Smooth muscle cell (in vitro differentiated cells): ENCODE data around the gene TMED8. TPM values are rescaled to one million over a fixed set of nuclear protein-coding genes. Genes with fewer than 3 reads are reported as not detected.
A peak's percentile ranks its signal among the peaks of the same experiment; 100 is the strongest.

Experiments used
- DNase-seq: peaks from one replicate; lab custom pipeline; 2025; ENCODE audit not compliant: unreplicated experiment; lab: John Stamatoyannopoulos, UW
- H2AFZ ChIP-seq: fragments of 200-600 bp; sonication (generic); 2 replicates; pipeline ENCODE4 v1.6.0; 2016; ENCODE audit warnings: antibody characterized with exemption, low read depth, mild to moderate bottlenecking
- H3F3A ChIP-seq: fragments of 200-600 bp; sonication (generic); 2 replicates; pipeline ENCODE4 v1.6.0; 2017; ENCODE audit warnings: antibody characterized with exemption, low read depth
- H3K27ac ChIP-seq: fragments of 200-600 bp; sonication (generic); 2 replicates; pipeline ENCODE4 v1.5.1; 2016; ENCODE audit warnings: low read depth, mild to moderate bottlenecking
- H3K27me3 ChIP-seq: fragments of 200-600 bp; sonication (generic); 2 replicates; pipeline ENCODE4 v1.6.1; 2016; ENCODE audit warnings: low read depth, mild to moderate bottlenecking
- H3K36me3 ChIP-seq: fragments of 200-600 bp; sonication (generic); 2 replicates; pipeline ENCODE4 v1.5.1; 2016; ENCODE audit warnings: low read depth
- H3K4me1 ChIP-seq: fragments of 200-600 bp; sonication (generic); 2 replicates; pipeline ENCODE4 v1.5.1; 2016; ENCODE audit warnings: low read depth
- H3K4me2 ChIP-seq: fragments of 200-600 bp; sonication (generic); 2 replicates; pipeline ENCODE4 v1.6.0; 2016; ENCODE audit warnings: mild to moderate bottlenecking
- H3K4me3 ChIP-seq: fragments of 200-600 bp; sonication (generic); 2 replicates; pipeline ENCODE4 v1.5.1; 2016; ENCODE audit warnings: mild to moderate bottlenecking
- H3K79me2 ChIP-seq: fragments of 200-600 bp; sonication (generic); 2 replicates; pipeline ENCODE4 v1.6.0; 2016; ENCODE audit warnings: low read depth, mild to moderate bottlenecking
- H3K9ac ChIP-seq: fragments of 200-600 bp; sonication (generic); 2 replicates; pipeline ENCODE4 v1.6.0; 2016; ENCODE audit warnings: low read depth
- H3K9me3 ChIP-seq: fragments of 200-600 bp; sonication (generic); replicated peaks from 2 replicates; pipeline ENCODE4 v1.5.1; 2016; ENCODE audit warnings: low read depth
- H4K20me1 ChIP-seq: fragments of 200-600 bp; sonication (generic); 2 replicates; pipeline ENCODE4 v1.6.0; 2016; ENCODE audit warnings: low read depth
- WGBS: methylation state at CpG from one replicate; pipeline ENCODE4 v1.1.7; 2016; ENCODE audit warnings: low lambda C conversion rate; 5-methylcytosine and 5-hydroxymethylcytosine counted together
- polyA plus RNA-seq: library from polyadenylated mRNA; unstranded; fragments of >200 nt; fragmentation: Nextera tagmentation; extraction: Ambion mirVana; gene quantifications from 2 replicates; pipeline ENCODE4 v1.2.1, GENCODE V29; 2016
- total RNA-seq: library from RNA; depleted of rRNA; stranded (reverse); fragments of >200 nt; gene quantifications from 2 replicates; pipeline ENCODE4 v1.2.3, GENCODE V29; 2014
- TF ChIP-seq, protein P1 (sequence below): fragments of 200-600 bp; sonication (generic); IDR thresholded peaks from 2 replicates; pipeline ENCODE4 v1.5.1; 2017; ENCODE audit warnings: borderline replicate concordance, mild to moderate bottlenecking, antibody characterized with exemption; ENCODE audit not compliant: insufficient read depth, poor library complexity, severe bottlenecking

Gene TMED8
- total and polyA plus RNA-seq, 2 experiments from 2014 or later, result 4.5 to 12.2 TPM

DNA sequence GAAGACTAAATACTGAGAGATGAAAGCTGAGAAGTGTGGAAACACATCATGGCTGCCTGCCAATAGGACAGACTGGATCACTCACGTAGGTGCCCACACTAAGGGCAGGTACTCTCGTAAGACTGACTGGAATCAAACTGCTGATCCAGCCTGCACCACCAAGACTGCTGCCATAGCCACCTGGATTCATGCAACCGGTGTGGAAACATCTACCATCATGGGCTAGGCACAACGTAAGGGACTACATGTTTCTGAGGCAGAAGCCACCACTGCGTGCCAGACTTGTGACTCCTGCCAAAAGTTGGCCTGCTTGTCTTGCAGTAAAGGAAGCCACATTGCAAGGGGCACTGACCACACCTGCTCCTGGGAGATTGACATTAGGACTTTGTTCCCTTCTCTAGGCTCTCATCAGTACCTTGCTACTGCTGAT, 60.0 kb downstream of the TMED8 start:
- 94% methylated on average over 5 of the region's 5 CpGs for WGBS
- H3K4me1 ChIP-seq, result peaks cover 21% of the 10 kb centered on the region
- H3K4me2 ChIP-seq, result no peak overlapping the region

DNA sequence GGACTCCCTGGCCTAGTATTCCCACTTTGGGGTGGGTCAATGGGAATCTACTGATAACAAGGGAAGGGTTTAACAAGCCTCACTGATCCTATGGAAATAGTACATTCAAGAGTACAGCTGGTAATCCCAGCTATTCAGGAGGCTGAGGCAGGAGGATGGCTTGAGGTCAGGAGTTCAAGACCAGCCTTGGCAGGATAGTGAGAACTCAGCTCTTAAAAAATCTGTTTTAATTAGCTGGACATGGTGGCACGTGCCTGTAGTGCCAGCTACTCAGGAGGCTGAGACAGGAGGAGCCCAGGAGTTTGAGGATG, 60.7 kb downstream of the TMED8 start:
- TF ChIP-seq, protein P1, sequence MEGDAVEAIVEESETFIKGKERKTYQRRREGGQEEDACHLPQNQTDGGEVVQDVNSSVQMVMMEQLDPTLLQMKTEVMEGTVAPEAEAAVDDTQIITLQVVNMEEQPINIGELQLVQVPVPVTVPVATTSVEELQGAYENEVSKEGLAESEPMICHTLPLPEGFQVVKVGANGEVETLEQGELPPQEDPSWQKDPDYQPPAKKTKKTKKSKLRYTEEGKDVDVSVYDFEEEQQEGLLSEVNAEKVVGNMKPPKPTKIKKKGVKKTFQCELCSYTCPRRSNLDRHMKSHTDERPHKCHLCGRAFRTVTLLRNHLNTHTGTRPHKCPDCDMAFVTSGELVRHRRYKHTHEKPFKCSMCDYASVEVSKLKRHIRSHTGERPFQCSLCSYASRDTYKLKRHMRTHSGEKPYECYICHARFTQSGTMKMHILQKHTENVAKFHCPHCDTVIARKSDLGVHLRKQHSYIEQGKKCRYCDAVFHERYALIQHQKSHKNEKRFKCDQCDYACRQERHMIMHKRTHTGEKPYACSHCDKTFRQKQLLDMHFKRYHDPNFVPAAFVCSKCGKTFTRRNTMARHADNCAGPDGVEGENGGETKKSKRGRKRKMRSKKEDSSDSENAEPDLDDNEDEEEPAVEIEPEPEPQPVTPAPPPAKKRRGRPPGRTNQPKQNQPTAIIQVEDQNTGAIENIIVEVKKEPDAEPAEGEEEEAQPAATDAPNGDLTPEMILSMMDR, result no peak
- H3K36me3 ChIP-seq, result no peaks in the 10 kb centered on the region
- H3K9me3 ChIP-seq, result no peaks in the 10 kb centered on the region
- no peak overlapping the region for H3K27ac ChIP-seq
- no peak overlapping the region for H2AFZ ChIP-seq
- DNase-seq, result no peak
- H3K4me3 ChIP-seq, result no peak overlapping the region
- peaks cover 12% of the 10 kb centered on the region for H3F3A ChIP-seq
- no peak overlapping the region for H3K9ac ChIP-seq
- H3K27me3 ChIP-seq, result no peaks in the 10 kb centered on the region
- peaks cover 5% of the 10 kb centered on the region for H4K20me1 ChIP-seq
- peaks cover 20% of the 10 kb centered on the region for H3K4me1 ChIP-seq
- peaks cover 37% of the 10 kb centered on the region for H3K79me2 ChIP-seq
- 46% methylated on average over 1 of the region's 1 CpG for WGBS
- H3K4me2 ChIP-seq, result no peak overlapping the region

More for the DNA sequence above, 60.0 kb downstream of the TMED8 start:
- TF ChIP-seq, protein P1, result no peak
- Histone ChIP-seq H4K20me1 (peaks cover 5% of the 10 kb centered on the region), H3K9me3 (no peaks in the 10 kb centered on the region), H3K4me3 (no peak overlapping the region), H3K27ac (no peak overlapping the region), H3K36me3 (no peaks in the 10 kb centered on the region), H3F3A (peaks cover 12% of the 10 kb centered on the region), H3K79me2 (peaks cover 35% of the 10 kb centered on the region), H3K9ac (no peak overlapping the region), H2AFZ (no peak overlapping the region), H3K27me3 (no peaks in the 10 kb centered on the region)
- no peak for DNase-seq

DNA sequence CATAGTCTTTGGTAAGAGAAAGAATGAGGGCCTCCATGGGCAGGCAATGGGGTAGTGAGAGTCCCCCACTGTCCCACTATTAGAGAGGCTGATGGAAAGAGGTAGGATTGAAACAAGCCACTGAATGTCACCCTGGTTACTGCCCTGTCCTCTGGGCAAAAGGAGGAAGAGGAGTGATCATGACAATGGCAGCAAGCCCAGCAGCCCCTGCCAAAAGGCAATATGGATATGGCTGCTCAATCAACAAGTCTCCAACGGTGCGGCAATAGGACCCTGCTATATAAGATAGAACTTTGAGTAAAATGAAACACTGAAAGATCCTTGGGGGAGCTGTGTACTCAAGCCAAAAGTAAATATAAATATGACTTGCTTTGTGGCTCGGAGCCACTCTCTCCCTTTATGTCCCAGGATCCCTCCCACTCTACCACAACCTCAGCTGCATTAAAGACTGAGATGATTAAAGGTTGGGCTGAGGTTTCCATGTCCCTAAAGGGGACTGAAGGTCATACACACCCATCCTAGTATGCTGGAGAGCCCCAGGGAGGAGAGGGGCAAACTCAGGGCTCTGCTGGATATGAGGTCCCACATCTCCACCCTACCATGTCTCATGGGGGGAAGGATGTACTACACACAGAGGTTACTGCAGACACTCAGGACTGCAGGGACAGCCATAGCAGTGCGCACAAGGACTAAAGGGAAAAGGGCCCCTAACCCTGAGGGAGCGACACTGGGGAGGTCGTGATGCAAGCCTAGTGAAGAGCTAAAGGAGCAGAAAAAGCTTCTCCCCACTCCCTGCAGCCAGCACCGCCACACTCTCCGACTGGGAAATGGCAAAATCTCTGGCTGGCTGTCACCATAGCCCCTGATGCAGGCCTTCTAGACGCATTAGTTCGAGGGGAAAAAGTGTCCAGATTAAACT, 62.1 kb downstream of the TMED8 start:
- 60% methylated on average over 10 of the region's 10 CpGs for WGBS
- Histone ChIP-seq H3K9ac (no peak overlapping the region), H3K4me2 (peak overlapping the region; percentile 34)

More for the DNA sequence above, 62.1 kb downstream of the TMED8 start:
- TF ChIP-seq, protein P1, result no peak
- H3K79me2 ChIP-seq, result peaks cover 47% of the 10 kb centered on the region
- H4K20me1 ChIP-seq, result peaks cover 5% of the 10 kb centered on the region
- no peak overlapping the region for H2AFZ ChIP-seq
- no peak overlapping the region for H3K4me3 ChIP-seq
- H3K9me3 ChIP-seq, result no peaks in the 10 kb centered on the region
- H3K36me3 ChIP-seq, result no peaks in the 10 kb centered on the region
- H3K4me1 ChIP-seq, result peaks cover 17% of the 10 kb centered on the region
- DNase-seq, result no peak
- peaks cover 10% of the 10 kb centered on the region for H3F3A ChIP-seq
- peak overlapping the region; percentile 90 for H3K27ac ChIP-seq
- no peaks in the 10 kb centered on the region for H3K27me3 ChIP-seq
